ENCODE data around the gene TRABD2B.

- no peak for TF ChIP-seq MZF1 (CRISPR knock-in tag; IDR thresholded peaks at IDR 0.05; ENCODE audit: borderline replicate concordance)
- TF ChIP-seq ZHX1 (CRISPR knock-in tag; IDR thresholded peaks at IDR 0.05; ENCODE audit: low read depth): no peak
- TF ChIP-seq NFE2L2 (IDR thresholded peaks at IDR 0.05; ENCODE audit: low read length): no peak
- TF ChIP-seq SNAPC2 (CRISPR knock-in tag; IDR thresholded peaks at IDR 0.05): no peak
- TF ChIP-seq POLR2A (IDR thresholded peaks at IDR 0.05; ENCODE audit: insufficient read depth in 1 of 2, low read depth in 2 of 2, low read length in 2 of 2): no peak
- TF ChIP-seq MAFK (conservative IDR thresholded peaks at IDR 0.05 in 1 of 2, IDR thresholded peaks at IDR 0.05 in 1 of 2; ENCODE audit: low read length in 2 of 2): no peak
- no peak for TF ChIP-seq USF2 (IDR thresholded peaks at IDR 0.05; ENCODE audit: low read depth, low read length)
- TF ChIP-seq USF2 (CRISPR knock-in tag; IDR thresholded peaks at IDR 0.05; ENCODE audit: borderline replicate concordance): no peak
- no peak for TF ChIP-seq ATF3 (CRISPR knock-in tag; IDR thresholded peaks at IDR 0.05)
- no peak for TF ChIP-seq HOXA7 (CRISPR knock-in tag; IDR thresholded peaks at IDR 0.05)
Observed at GRCh38 chr1:47763591-47764171, 233.5 kb downstream of the TRABD2B start.
